DMS 273 treated with DMSO at 0.1 percent for 48 hours (cell line): Measurements from ENCODE around the gene CACNB1.

ENCODE experiments used
- DNase-seq: peaks from one replicate; lab custom pipeline; 2025; lab: John Stamatoyannopoulos, UW

The CACNB1 gene

GRCh38 chr17:39225959-39226683 lies 28.7 kb upstream of the CACNB1 start:
- DNase-seq: peak; percentile 39

- DNase-seq: no peak
Observed at GRCh38 chr17:39225308-39225958, 28.0 kb upstream of the CACNB1 start, which contains the start of gene STAC2. Gene STAC2, minus strand, starts transcription at chr17:39225945. Its CDS starts 443 bp downstream, at chr17:39225502.

- DNase-seq: no peak
Observed at GRCh38 chr17:39224778-39225307, 27.4 kb upstream of the CACNB1 start.

- DNase-seq: no peak
Observed at GRCh38 chr17:39223907-39224777, 26.7 kb upstream of the CACNB1 start.

- DNase-seq: no peak
Observed at GRCh38 chr17:39222866-39223834, 25.7 kb upstream of the CACNB1 start.

GRCh38 chr17:39222151-39222550 lies 24.7 kb upstream of the CACNB1 start:
- no peak for DNase-seq

- no peak for DNase-seq
Observed at GRCh38 chr17:39221572-39221971, 24.1 kb upstream of the CACNB1 start.

GRCh38 chr17:39219647-39220154 lies 22.2 kb upstream of the CACNB1 start:
- no peak for DNase-seq

- no peak for DNase-seq
Observed at GRCh38 chr17:39218906-39219305, 21.4 kb upstream of the CACNB1 start.

GRCh38 chr17:39217734-39218369 lies 20.4 kb upstream of the CACNB1 start:
- no peak for DNase-seq

GRCh38 chr17:39213852-39214251 lies 16.4 kb upstream of the CACNB1 start:
- no peak for DNase-seq

- DNase-seq: no peak
Observed at GRCh38 chr17:39212841-39213480, 15.5 kb upstream of the CACNB1 start.

GRCh38 chr17:39212195-39212810 lies 14.8 kb upstream of the CACNB1 start:
- DNase-seq: no peak

- no peak for DNase-seq
Observed at GRCh38 chr17:39210093-39210434, 12.6 kb upstream of the CACNB1 start.

- DNase-seq: no peak
Observed at GRCh38 chr17:39209317-39210092, 12.0 kb upstream of the CACNB1 start.

- DNase-seq: peak; percentile 52
Observed at GRCh38 chr17:39208893-39209292, 11.4 kb upstream of the CACNB1 start.

- DNase-seq: no peak
Observed at GRCh38 chr17:39208136-39208535, 10.7 kb upstream of the CACNB1 start.

GRCh38 chr17:39205112-39205526 lies 7.7 kb upstream of the CACNB1 start:
- DNase-seq: no peak

GRCh38 chr17:39204245-39204644 lies 6.8 kb upstream of the CACNB1 start:
- DNase-seq: no peak
